ENCODE results near the gene PTGIR. TPM values are rescaled to one million over a fixed set of nuclear protein-coding genes. Genes with fewer than 3 reads are reported as not detected.

PTGIR gene
- total RNA-seq, 1 donor from 2014 or later: 2.6 TPM

GRCh38 chr19:46606019-46606418 lies 18.9 kb downstream of the PTGIR start:
- intact Hi-C loops (cut with DNase I): loop anchor here (10.0 kb wide), 1 partner anchor 129 kb away; no protein-coding TSS in a partner anchor
- ATAC-seq (ENCODE audit: poor library complexity) (no peak), DNase-seq (peak; percentile 23)

- intact Hi-C loops (cut with DNase I): loop anchor here (10.0 kb wide), 1 partner anchor 129 kb away; no protein-coding TSS in a partner anchor
- DNase-seq (peak; percentile 38), ATAC-seq (ENCODE audit: poor library complexity) (no peak)
Observed at GRCh38 chr19:46605356-46605821, 19.5 kb downstream of the PTGIR start.

- ATAC-seq (ENCODE audit: poor library complexity) (no peak), DNase-seq (peak; percentile 47)
- intact Hi-C loops (cut with DNase I): loop anchor here (10.0 kb wide), 1 partner anchor 130 kb away; no protein-coding TSS in a partner anchor
Observed at GRCh38 chr19:46604781-46605355, 20.0 kb downstream of the PTGIR start.

DNA sequence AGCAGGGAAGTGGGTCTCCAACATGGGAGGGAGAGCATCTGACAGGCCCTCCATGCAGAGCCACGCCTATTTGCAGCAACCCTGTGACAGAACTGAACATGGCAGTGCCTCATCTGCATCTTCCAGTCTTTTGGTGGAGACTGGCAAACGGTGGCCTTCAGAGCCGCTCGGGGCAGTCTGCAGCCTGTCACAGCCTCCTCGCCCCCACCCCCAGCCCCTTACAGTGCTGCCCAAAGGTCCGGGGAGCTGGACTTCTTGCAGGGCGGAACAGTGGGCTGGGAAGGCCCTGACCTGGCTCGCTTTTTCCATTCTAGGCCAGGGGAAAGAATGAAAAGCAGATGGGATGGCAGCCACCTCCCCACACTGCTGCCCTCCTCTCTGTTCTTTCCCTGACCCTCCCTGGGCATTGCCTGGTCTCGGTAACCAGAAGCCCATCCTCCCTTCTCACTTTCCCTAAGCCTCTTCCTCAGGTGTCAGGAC lies 21.1 kb downstream of the PTGIR start:
- ATAC-seq (ENCODE audit: poor library complexity) (no peak), DNase-seq (peak; percentile 34)
- intact Hi-C loops (cut with DNase I): loop anchor here (10.0 kb wide), 1 partner anchor 131 kb away; no protein-coding TSS in a partner anchor

DNA sequence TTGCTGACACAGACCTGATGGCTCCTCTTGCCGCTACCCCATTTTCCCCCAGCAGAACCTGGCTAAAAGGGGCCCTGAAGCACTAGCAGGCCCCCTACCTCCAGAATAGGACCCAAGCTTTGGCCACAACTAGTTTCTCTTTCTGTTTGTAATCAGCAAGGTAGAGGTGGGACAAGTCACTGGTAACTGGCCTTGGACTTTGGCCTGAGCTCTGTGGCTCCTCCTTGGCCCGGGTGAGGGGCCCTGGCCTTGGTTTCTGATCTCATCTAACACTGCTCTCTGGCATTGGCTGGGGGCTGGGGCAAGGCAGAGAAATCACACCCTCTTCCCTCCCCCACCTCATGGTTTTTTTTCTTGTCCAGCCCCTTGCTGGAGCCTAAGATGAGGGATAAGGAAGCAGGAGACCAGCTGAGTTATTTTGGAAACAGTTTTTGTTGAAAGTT lies 21.7 kb downstream of the PTGIR start:
- DNase-seq (peak; percentile 40), ATAC-seq (ENCODE audit: poor library complexity) (no peak)
- intact Hi-C loops (cut with DNase I): loop anchor here (10.0 kb wide), 1 partner anchor 132 kb away; no protein-coding TSS in a partner anchor

- ATAC-seq (ENCODE audit: poor library complexity): no peak
- DNase-seq: peak; percentile 47
- intact Hi-C loops (cut with DNase I): loop anchor here (10.0 kb wide), 1 partner anchor 132 kb away; no protein-coding TSS in a partner anchor
Observed at GRCh38 chr19:46602392-46603194, 22.3 kb downstream of the PTGIR start.

GRCh38 chr19:46601318-46602224 lies 23.3 kb downstream of the PTGIR start, which contains the start of gene CALM3:
Gene CALM3 (plus strand): TSS chr19:46601330. CDS start chr19:46601435, 105 bp downstream.
- no peak for DNase-seq

GRCh38 chr19:46600384-46601317 lies 24.2 kb downstream of the PTGIR start:
- DNase-seq (peak; percentile 99), ATAC-seq (ENCODE audit: poor library complexity) (peak; percentile 90)
- intact Hi-C loops (cut with DNase I): loop anchor here (10.0 kb wide), 1 partner anchor 134 kb away; no protein-coding TSS in a partner anchor

More at GRCh38 chr19:46601318-46602224, 23.3 kb downstream of the PTGIR start, which contains the start of gene CALM3:
- intact Hi-C loops (cut with DNase I): loop anchor here (10.0 kb wide), 1 partner anchor 133 kb away; no protein-coding TSS in a partner anchor
- ATAC-seq (ENCODE audit: poor library complexity): peak; percentile 3

- intact Hi-C loops (cut with DNase I): loop anchor here (10.0 kb wide), 1 partner anchor 135 kb away; no protein-coding TSS in a partner anchor
- ATAC-seq (ENCODE audit: poor library complexity): no peak
Observed at GRCh38 chr19:46599716-46600373, 25.0 kb downstream of the PTGIR start.

GRCh38 chr19:46598372-46598917 lies 26.4 kb downstream of the PTGIR start:
- DNase-seq: no peak
- intact Hi-C loops (cut with DNase I): no loop called here
- no peak for ATAC-seq (ENCODE audit: poor library complexity)

More at GRCh38 chr19:46599716-46600373, 25.0 kb downstream of the PTGIR start:
- DNase-seq: peak; percentile 43

DNA sequence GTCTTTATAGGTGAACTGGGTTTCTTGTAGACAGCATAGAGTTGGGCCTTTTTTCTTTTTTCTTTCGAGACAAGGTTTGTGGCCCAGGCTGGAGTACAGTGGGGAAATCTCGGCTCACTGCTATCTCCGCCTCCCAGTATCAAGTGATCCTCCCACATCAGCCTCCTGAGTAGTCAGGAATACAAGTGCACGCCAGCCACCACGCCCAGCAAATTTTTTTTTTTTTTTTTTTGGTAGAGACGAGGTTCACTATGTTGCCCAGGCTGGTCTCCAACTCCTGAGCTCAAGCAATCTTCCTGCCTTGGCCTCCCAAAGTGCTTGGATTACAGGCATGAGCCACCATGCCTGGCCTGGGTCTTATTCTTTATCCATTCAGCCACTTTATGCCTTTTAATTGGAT lies 28.9 kb downstream of the PTGIR start:
- DNase-seq (no peak), ATAC-seq (ENCODE audit: poor library complexity) (no peak)
- intact Hi-C loops (cut with DNase I): no loop called here

GRCh38 chr19:46591870-46592269 lies 33.0 kb downstream of the PTGIR start:
- intact Hi-C loops (cut with DNase I): no loop called here
- DNase-seq: no peak
- ATAC-seq (ENCODE audit: poor library complexity): no peak

DNA sequence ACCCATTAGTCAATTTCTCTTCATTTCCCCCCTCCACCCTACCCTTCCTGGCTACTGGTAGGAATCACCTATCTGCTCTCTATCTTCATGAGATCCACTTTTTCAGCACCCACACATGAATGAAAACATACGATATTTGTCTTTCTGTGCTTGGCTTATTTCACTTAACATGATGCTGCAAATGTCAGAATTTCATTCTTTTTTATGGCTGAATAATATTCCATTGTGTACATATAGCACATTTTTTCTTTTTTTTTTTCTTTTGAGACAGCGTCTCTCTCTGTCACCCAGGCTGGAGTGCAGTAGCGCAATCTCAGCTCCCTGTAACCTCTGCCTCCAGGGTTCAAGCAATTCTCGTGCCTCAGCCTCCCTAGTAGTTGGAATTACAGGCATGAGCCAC lies 33.6 kb downstream of the PTGIR start:
- no peak for DNase-seq
- intact Hi-C loops (cut with DNase I): no loop called here
- ATAC-seq (ENCODE audit: poor library complexity): no peak

DNA sequence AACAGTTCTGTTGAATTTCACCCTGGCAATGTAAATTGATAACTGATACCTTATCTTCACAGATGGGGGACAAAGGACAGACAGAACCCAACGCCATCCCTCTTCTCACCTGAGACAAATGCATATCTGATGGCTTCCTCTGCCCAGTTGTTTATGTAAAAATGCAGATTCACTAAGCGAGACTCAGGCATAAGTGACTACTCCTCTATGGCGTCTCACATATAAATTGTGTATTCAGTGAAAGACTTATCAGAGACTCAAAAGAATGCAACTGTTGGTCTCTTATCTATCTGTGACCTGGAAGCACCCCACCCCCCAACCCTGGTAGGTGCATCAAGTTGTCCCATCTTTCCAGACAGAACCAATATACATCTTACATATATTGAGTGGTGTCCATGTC lies 37.0 kb downstream of the PTGIR start:
- no peak for ATAC-seq (ENCODE audit: poor library complexity)
- intact Hi-C loops (cut with DNase I): no loop called here
- no peak for DNase-seq

GRCh38 chr19:46586294-46586693 lies 38.6 kb downstream of the PTGIR start:
- no peak for ATAC-seq (ENCODE audit: poor library complexity)

DNA sequence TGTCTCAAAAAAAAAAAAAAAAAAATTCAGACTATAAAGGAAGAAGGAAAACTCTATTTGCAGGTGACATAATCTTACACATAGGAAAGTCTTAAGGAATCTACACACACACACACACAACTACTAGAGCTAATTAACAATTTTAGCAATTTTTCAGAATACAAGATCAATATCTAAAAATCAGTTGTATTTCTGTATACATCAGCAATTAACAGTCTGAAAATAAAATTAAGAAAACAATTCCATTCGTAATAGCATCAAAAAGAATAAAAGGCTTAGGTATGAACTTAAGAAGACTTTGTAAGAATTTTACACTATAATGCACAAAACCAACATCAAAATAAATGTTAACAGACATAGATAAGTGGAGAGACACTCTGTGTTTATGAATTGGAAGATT lies 39.4 kb downstream of the PTGIR start:
- DNase-seq (no peak), ATAC-seq (ENCODE audit: poor library complexity) (no peak)
- intact Hi-C loops (cut with DNase I): no loop called here

More at GRCh38 chr19:46586294-46586693, 38.6 kb downstream of the PTGIR start:
- intact Hi-C loops (cut with DNase I): no loop called here
- no peak for DNase-seq

Measured in Right ventricle myocardium superior (tissue), 1 donor.